ENCODE data around the gene DDX6.

DNA sequence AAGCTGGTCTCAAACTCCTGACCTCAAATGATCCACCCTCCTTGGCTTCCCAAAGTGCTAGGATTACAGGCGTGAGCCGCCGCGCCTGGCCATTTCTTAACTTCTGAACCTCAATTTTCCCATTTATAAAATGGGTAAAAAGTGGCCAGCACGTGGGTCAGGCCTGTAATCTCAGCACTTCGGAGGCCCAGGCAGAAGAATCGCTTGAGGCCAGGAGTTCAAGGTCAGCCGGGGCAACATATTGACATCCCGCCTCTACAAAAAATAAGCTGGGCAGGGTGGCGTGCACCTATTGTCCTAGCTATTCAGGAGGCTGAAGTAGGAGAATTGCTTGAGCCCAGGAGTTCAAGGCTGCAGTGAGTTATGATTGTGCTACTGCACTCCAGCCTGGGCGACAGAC, 6.5 kb upstream of the DDX6 start:
- TF ChIP-seq CTCF (IDR thresholded peaks at IDR 0.05; ENCODE audit: low read depth, low read length, missing input control) (no peak), FOXA1 (IDR thresholded peaks at IDR 0.05) (no peak), MAX (IDR thresholded peaks at IDR 0.05) (no peak), SP1 (IDR thresholded peaks at IDR 0.05) (no peak), EGR1 (IDR thresholded peaks at IDR 0.05; ENCODE audit: low read depth in 2 of 2) (no peak), TAF1 (conservative IDR thresholded peaks at IDR 0.05) (no peak), HNF4A (conservative IDR thresholded peaks at IDR 0.05) (no peak), REST (IDR thresholded peaks at IDR 0.05) (no peak), NR2F2 (IDR thresholded peaks at IDR 0.05) (no peak)

Data from liver (tissue), 3 donors.